GM23248 (cell line): ENCODE results near the gene ZBTB42. TPM values are rescaled to one million over a fixed set of nuclear protein-coding genes. Genes with fewer than 3 reads are reported as not detected.
"Not testable (repeated sequence)": the region's sequence is repeated elsewhere in the genome, so short reads cannot be mapped to it uniquely, and the experiment has no call there.

Source experiments
- DNase-seq: peaks from one replicate; pipeline ENCODE4 v3.0.0-alpha.2; 2015
- H2AFZ ChIP-seq: fragments of 200-600 bp; sonication (generic); 2 replicates; pipeline ENCODE4 v1.6.1; 2016; ENCODE audit warnings: antibody characterized with exemption
- H3F3A ChIP-seq: fragments of 200-600 bp; sonication (generic); 2 replicates; pipeline ENCODE4 v1.6.1; 2016; ENCODE audit warnings: mild to moderate bottlenecking, antibody characterized with exemption, mixed run types; ENCODE audit not compliant: insufficient read depth
- H3K27ac ChIP-seq: fragments of 200-600 bp; sonication (generic); 2 replicates; pipeline ENCODE4 v1.5.1; 2016; ENCODE audit warnings: mild to moderate bottlenecking
- H3K27me3 ChIP-seq: fragments of 200-600 bp; sonication (generic); replicated peaks from 2 replicates; pipeline ENCODE4 v1.6.1; 2016; ENCODE audit warnings: mild to moderate bottlenecking; ENCODE audit not compliant: insufficient read depth
- H3K36me3 ChIP-seq: fragments of 200-600 bp; sonication (generic); 2 replicates; pipeline ENCODE4 v1.6.1; 2016; ENCODE audit warnings: low read depth, mild to moderate bottlenecking
- H3K4me1 ChIP-seq: fragments of 200-600 bp; sonication (generic); 2 replicates; pipeline ENCODE4 v1.6.1; 2016; ENCODE audit warnings: mild to moderate bottlenecking; ENCODE audit not compliant: insufficient read depth
- H3K4me2 ChIP-seq: fragments of 200-600 bp; sonication (generic); one replicate; pipeline ENCODE4 v1.6.1; 2016; ENCODE audit warnings: mild to moderate bottlenecking; ENCODE audit not compliant: unreplicated experiment
- H3K4me3 ChIP-seq: fragments of 200-600 bp; sonication (generic); 2 replicates; pipeline ENCODE4 v1.5.1; 2016; ENCODE audit warnings: mild to moderate bottlenecking
- H3K79me2 ChIP-seq: fragments of 200-600 bp; sonication (generic); 2 replicates; pipeline ENCODE4 v1.6.1; 2016; ENCODE audit warnings: mild to moderate bottlenecking; ENCODE audit not compliant: insufficient read depth
- H3K9ac ChIP-seq: fragments of 200-600 bp; sonication (generic); 2 replicates; pipeline ENCODE4 v1.6.1; 2016; ENCODE audit warnings: mild to moderate bottlenecking
- H3K9me2 ChIP-seq: fragments of 200-600 bp; sonication (generic); 2 replicates; pipeline ENCODE4 v1.6.1; 2016; ENCODE audit warnings: mixed run types, mild to moderate bottlenecking, moderate library complexity; ENCODE audit not compliant: insufficient read depth
- H3K9me3 ChIP-seq: fragments of 200-600 bp; sonication (generic); one replicate; pipeline ENCODE4 v1.6.1; 2017; ENCODE audit warnings: low read depth
- H4K20me1 ChIP-seq: fragments of 200-600 bp; sonication (generic); 2 replicates; pipeline ENCODE4 v1.6.0; 2016; ENCODE audit not compliant: insufficient read depth
- EZH2 ChIP-seq: fragments of 200-600 bp; sonication (generic); IDR thresholded peaks from 2 replicates; pipeline ENCODE4 v1.6.1; 2018; ENCODE audit warnings: antibody characterized with exemption, mild to moderate bottlenecking; ENCODE audit not compliant: insufficient read depth, poor library complexity, severe bottlenecking
- EZH2phosphoT487 ChIP-seq: fragments of 200-600 bp; sonication (generic); IDR thresholded peaks from 2 replicates; pipeline ENCODE4 v1.6.1; 2018; ENCODE audit warnings: antibody characterized with exemption, moderate library complexity, mild to moderate bottlenecking, low read depth; ENCODE audit not compliant: insufficient read depth
- WGBS, 2 experiments: methylation state at CpG; one replicate each; pipeline ENCODE4 v1.1.6; 2015 to 2017; ENCODE audit warnings: low lambda C conversion rate in 2 of 2, low coverage in 1 of 2; ENCODE audit errors: missing lambda C conversion rate in 2 of 2; 5-methylcytosine and 5-hydroxymethylcytosine counted together
- in situ Hi-C: fragments of 300-500 bp; cut with MboI; formaldehyde crosslinking; loops from 2 replicates; pipeline ENCODE4 v1.15.0; 2020
- polyA plus RNA-seq: library from polyadenylated mRNA; unstranded; fragments of >200 nt; fragmentation: Nextera tagmentation; extraction: Ambion mirVana; gene quantifications from 2 replicates; pipeline ENCODE4 v1.2.1, GENCODE V29; 2016
- total RNA-seq: library from RNA; depleted of rRNA; stranded (reverse); fragments of >200 nt; shearing (Covaris generic); gene quantifications from 2 replicates; pipeline ENCODE4 v1.2.3, GENCODE V29; 2014

ZBTB42 gene
- total and polyA plus RNA-seq, 2 experiments from 2014 or later = 0.56 to 2.4 TPM

DNA sequence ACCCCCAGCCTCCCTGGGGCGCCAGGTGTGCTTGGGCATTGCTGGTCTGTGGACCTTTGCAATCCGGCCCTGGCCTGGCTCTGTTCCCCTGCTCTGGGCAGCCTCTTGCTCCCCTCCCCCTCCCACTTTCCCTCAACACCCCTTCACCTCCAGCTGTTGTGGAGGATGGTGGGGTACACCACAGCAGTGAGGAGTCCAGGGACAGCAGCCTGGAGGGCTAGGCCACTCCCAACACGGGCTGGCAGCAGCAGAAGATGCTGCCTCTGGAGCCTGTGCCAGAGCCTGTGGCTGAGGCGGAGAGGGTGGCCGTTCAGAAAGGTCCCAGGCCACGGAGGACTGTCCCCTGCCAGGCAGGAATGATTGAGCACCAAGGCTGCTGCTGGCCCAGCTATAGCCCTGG is 7.6 kb downstream of the ZBTB42 start:
- no peak overlapping the region for H3K4me2 ChIP-seq
- peaks cover 4% of the 10 kb centered on the region; the same call in 1 of the 2 replicates for H3K4me1 ChIP-seq
- H4K20me1 ChIP-seq = no peaks in the 10 kb centered on the region
- H3K4me3 ChIP-seq = no peak overlapping the region
- WGBS, 2 experiments = 82 to 83% methylated on average over 5 to 6 of the region's 6 CpGs
- no peak for DNase-seq
- H3K36me3 ChIP-seq = no peaks in the 10 kb centered on the region
- H3K9me2 ChIP-seq = no peaks in the 10 kb centered on the region
- 0 out of 2 replicates have a peak, but pooled peaks cover 3% of the 10 kb centered on the region for H3K79me2 ChIP-seq
- H3K9me3 ChIP-seq = no peaks in the 10 kb centered on the region
- in situ Hi-C loops = no loop called here
- no peak overlapping the region for H2AFZ ChIP-seq
- no peak overlapping the region for H3K9ac ChIP-seq
- no peaks in the 10 kb centered on the region for H3K27me3 ChIP-seq
- no peaks in the 10 kb centered on the region for H3F3A ChIP-seq
- no peak for TF ChIP-seq EZH2phosphoT487
- no peak for TF ChIP-seq EZH2
- no peak overlapping the region for H3K27ac ChIP-seq

DNA sequence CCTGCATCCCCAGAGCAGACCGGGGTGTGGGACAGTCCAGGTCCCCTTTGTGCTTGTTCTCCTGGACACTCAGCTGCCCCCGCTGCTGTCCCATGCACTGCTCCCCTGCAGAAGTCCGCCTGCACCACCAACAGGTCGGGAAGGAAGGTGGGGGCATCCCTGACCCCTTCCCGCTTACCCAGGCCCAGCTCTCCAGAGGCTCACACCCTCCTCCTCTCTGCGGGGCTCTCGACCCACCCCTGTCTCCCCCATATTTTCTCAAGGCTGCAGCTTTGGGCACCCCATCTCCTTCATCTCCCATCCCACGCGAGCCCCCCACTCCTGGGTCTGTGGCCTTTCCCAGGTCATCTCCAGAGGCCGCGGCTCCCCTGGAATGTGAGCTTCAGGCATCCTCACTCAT is 9.4 kb downstream of the ZBTB42 start:
- Histone ChIP-seq H3K4me1 (peaks cover 9% of the 10 kb centered on the region), H3K79me2 (peaks cover 12% of the 10 kb centered on the region; the same call in 1 of the 2 replicates), H3K9me2 (no peaks in the 10 kb centered on the region), H2AFZ (no peak overlapping the region), H3K9me3 (no peaks in the 10 kb centered on the region), H3K9ac (no peak overlapping the region), H3K27me3 (no peaks in the 10 kb centered on the region), H3K27ac (no peak overlapping the region), H4K20me1 (no peaks in the 10 kb centered on the region), H3K4me3 (no peak overlapping the region), H3K4me2 (no peak overlapping the region), H3F3A (no peaks in the 10 kb centered on the region), H3K36me3 (no peaks in the 10 kb centered on the region)
- DNase-seq = no peak
- 87% methylated on average over 10 of the region's 11 CpGs for WGBS, 2 experiments
- TF ChIP-seq EZH2phosphoT487 (no peak), EZH2 (no peak)
- in situ Hi-C loops = no loop called here

- Histone ChIP-seq H3F3A (no peaks in the 10 kb centered on the region), H3K36me3 (no peaks in the 10 kb centered on the region), H3K9me2 (no peaks in the 10 kb centered on the region), H3K9ac (no peak overlapping the region), H4K20me1 (no peaks in the 10 kb centered on the region), H3K4me1 (peaks cover 4% of the 10 kb centered on the region; the same call in 1 of the 2 replicates), H3K79me2 (peaks cover 26% of the 10 kb centered on the region), H3K9me3 (no peaks in the 10 kb centered on the region), H3K27me3 (no peaks in the 10 kb centered on the region), H3K27ac (no peak overlapping the region), H3K4me3 (no peak overlapping the region), H2AFZ (no peak overlapping the region), H3K4me2 (no peak overlapping the region)
- TF ChIP-seq EZH2 = no peak
- TF ChIP-seq EZH2phosphoT487 = no peak
- WGBS, 2 experiments = 56 to 59% methylated on average over 7 of the region's 7 CpGs
- no peak for DNase-seq
- in situ Hi-C loops = no loop called here
These were observed 12.4 kb downstream of the ZBTB42 start for GRCh38 chr14:104813286-104813685.

DNA sequence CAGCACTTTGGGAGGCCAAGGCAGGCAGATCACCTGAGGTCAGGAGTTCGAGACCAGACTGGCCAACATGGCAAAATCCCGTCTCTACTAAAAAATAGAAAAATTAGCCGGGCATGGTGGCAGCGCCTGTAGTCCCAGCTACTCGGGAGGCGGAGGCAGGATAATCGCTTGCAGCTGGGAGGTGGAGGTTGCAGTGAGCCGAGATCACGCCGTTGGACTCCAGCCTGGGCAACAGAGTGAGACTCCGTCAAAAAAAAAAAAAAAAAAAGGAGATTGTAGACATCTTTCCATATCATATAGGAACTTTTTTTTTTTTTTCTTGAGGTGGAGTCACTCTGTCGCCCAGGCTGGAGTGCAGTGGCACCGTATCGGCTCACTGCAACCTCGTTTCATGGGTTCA is 13.8 kb downstream of the ZBTB42 start:
- H3K27me3 ChIP-seq, H3K36me3 ChIP-seq, H3K4me1 ChIP-seq, in situ Hi-C loops, H3F3A ChIP-seq, DNase-seq, H4K20me1 ChIP-seq, H3K9me3 ChIP-seq, H2AFZ ChIP-seq, H3K9me2 ChIP-seq: not testable (repeated sequence)
- peak overlapping the region; percentile 79 for H3K27ac ChIP-seq
- WGBS, 2 experiments = 37 to 39% methylated on average over 14 to 15 of the region's 15 CpGs
- H3K4me2 ChIP-seq = peak overlapping the region; percentile 72
- H3K9ac ChIP-seq = peak overlapping the region; percentile 89
- peak overlapping the region; percentile 85 for H3K4me3 ChIP-seq
- H3K79me2 ChIP-seq = peaks cover 26% of the 10 kb centered on the region

DNA sequence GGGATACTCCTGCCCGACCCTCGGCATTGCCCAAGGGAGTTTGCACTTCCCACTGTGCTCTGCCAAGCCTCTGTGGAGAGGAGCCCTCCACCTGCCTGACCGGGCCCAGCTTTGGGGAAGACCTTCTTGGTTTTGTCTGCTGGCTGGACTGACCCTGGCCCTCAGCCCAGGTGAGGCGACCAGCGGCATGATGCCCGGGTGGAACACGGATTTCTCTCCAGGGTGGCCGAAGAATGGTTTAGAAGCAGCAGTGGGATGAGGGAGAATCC is 15.6 kb downstream of the ZBTB42 start:
- H3K9ac ChIP-seq = peak overlapping the region; percentile 89
- peak overlapping the region; percentile 79 for H3K27ac ChIP-seq
- DNase-seq = no peak
- in situ Hi-C loops = no loop called here
- WGBS, 2 experiments = 1% methylated on average over 8 of the region's 8 CpGs
- peak overlapping the region; percentile 92 for H3K4me2 ChIP-seq
- peak overlapping the region; percentile 83 for H2AFZ ChIP-seq
- H3K36me3 ChIP-seq = no peaks in the 10 kb centered on the region
- no peaks in the 10 kb centered on the region for H3K9me3 ChIP-seq
- H4K20me1 ChIP-seq = no peaks in the 10 kb centered on the region
- no peaks in the 10 kb centered on the region; the same call in 1 of the 2 replicates for H3F3A ChIP-seq
- no peaks in the 10 kb centered on the region for H3K9me2 ChIP-seq
- H3K4me3 ChIP-seq = peak overlapping the region; percentile 85
- H3K79me2 ChIP-seq = peaks cover 26% of the 10 kb centered on the region
- peaks cover 4% of the 10 kb centered on the region; the same call in 1 of the 2 replicates for H3K4me1 ChIP-seq
- no peaks in the 10 kb centered on the region for H3K27me3 ChIP-seq
- no peak for TF ChIP-seq EZH2
- no peak for TF ChIP-seq EZH2phosphoT487
